Activated T-helper 1 cell treated with anti-CD3 and anti-CD28 coated beads, Interleukin-2, amount 50 U/mL, for 16 hours (primary cell): ENCODE data around the gene GADL1.

Experiments
- DNase-seq, 2 donors: peaks; one replicate each; pipeline ENCODE4 v3.0.0-alpha.2; 2020; ENCODE audit warnings: low read depth in 1 of 2, low spot score in 1 of 2

GADL1 gene

DNA sequence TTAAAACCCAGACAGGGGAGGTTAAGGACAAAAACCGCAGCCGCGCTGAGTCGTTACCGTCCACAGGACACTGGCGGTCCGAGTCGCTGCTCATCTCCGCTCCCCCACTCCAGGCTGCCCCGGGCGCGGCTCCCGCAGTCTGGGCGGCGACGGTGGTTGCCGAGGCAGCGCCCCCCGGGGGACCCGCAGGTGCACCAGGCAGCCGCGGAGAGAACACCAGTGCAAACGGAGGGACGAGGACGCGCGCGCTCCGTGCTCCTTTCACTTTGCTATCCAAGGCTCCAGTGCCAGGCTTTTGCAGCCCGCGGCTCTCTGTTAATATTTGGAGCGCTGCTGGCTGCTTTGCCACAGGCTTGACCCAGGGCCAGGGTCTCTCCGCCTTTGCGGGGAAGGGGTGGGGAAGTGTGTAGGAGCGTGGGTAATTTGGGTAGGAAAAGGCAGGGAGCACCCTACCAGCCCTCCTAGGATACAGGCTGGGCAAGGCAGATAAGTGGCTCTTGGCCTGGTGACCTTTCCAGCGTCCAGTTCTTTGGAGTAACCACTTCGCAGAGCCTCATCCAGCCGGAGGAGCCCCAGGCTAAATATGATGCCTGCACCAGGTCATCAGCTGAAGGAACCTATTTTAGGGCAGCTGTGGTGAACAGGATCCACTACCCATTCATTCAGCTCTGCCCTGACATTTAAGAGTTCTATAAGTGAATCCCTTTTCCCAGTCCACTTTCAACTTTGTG, at the start of gene GADL1:
TSS of gene GADL1 (minus strand) at position 141 of the 731 bp plus-strand sequence. CDS start at position 94, 47 bp downstream.
- DNase-seq = no peak

DNA sequence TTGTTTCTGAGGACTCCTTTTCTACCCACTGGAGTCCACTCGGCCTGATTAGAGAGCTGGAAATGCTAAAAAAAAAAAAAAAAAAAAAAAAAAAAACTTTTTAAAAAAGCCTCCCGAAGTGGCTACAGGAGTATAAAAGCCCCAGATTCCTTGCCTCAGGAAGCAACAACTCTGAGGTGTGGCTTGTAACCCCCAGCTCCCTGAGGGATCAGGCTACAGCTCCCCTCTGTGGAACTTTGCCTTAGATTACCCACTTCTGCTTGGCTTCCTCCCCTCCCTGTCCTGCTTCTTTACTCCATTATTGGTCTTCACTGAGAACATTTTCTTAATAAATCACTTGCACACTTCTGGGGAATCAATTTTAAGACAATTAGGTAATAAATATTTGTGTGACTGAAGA, 49.7 kb upstream of the GADL1 start:
- no peak for DNase-seq

DNA sequence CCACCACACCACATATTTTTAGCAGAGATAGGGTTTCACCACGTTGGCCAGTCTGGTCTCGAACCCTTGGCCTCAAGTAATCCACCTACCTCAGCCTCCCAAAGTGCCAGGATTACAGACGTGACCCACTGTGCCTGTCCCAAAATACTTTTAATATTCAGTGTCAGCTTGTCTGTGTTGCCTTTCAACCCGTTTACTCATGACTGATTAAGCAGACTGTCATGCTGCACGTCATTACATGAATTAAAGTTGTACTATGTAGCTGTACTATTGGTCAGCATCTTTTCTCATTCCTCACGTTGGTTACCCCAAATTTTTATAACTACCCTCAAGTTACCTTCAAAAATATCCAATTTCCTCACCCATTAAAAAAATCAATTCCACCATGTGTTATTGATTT, 48.7 kb upstream of the GADL1 start:
- DNase-seq = no peak

- DNase-seq = no peak
Observed at GRCh38 chr3:30941342-30941741, 46.9 kb upstream of the GADL1 start.

GRCh38 chr3:30940740-30941139, 46.3 kb upstream of the GADL1 start:
- DNase-seq = no peak

DNA sequence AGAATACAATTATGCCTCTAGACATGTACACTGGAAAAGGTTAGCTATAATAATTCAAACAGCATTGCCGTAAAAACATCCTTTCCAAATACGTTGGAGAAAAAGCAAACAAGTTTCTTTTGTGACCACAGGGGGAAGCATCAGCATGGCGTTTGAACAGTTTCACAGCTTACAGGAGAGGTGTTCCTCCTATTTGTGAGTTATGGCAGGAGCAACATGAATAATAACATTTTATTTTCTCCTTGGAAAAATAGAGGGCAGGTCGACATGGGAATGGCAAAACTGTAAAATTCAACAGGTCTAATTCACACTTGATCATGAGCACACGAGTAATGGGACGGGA, 39.7 kb upstream of the GADL1 start:
- no peak for DNase-seq

DNA sequence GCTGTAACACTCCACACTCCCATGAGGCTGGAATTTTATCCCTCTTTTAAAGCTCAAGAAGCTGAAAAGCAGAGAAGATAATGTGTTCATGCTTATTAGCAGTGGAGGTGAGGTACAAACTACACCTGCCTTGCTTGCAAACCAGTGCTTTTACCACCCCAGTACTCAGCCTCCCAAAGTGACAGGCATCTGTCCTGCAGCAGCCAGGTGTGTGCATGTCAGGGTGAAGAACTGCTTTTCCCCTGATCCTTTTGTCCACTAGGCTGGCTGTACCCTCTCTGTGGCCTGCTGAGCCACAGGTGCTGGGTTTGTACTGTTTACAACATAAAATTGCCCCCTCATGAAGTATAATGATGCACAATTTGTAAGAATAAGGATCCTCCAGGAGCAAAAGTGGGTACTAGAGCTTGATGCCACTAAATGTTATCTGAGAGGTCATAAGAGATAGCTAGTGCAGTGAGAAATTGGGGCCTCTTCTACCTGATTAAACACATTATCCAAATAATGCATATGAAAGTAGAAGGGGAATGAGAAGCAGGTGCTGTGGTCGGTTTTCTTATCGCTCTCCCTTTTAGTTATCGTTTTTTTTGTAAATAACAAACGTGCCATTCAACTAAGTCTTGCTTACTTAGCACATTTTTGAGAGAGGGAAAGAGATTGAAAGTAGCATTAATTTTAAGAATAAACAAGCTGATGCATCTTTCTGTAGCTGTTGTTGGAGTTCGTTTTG, 39.2 kb upstream of the GADL1 start:
- no peak for DNase-seq

DNA sequence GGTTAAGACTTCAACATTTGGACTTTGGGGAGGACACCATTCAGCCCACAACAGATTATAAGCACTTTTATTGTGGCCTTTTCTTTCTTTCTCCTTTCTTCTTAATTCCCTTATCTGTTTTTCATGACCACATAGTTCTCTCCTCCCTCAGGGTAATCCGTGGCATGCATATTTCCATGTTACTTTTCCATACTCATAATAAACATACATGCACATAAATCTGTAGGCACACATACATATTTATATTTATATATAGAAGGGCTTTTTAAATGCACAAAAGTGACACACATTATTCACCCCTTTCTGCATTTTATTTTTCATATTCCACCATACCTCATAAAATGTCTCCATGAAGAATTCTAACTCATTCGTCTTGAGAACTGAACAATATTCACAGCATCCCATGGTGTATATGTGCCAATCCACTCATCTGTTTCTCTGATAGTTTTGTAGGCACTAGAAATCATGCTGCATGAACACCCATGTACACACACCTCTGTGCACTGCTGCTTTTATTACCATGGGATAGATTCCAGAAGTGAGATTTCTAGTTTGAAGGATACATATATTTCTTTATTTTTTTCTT, 38.1 kb upstream of the GADL1 start:
- DNase-seq = no peak

GRCh38 chr3:30924763-30925162, 30.3 kb upstream of the GADL1 start:
- DNase-seq = no peak

DNA sequence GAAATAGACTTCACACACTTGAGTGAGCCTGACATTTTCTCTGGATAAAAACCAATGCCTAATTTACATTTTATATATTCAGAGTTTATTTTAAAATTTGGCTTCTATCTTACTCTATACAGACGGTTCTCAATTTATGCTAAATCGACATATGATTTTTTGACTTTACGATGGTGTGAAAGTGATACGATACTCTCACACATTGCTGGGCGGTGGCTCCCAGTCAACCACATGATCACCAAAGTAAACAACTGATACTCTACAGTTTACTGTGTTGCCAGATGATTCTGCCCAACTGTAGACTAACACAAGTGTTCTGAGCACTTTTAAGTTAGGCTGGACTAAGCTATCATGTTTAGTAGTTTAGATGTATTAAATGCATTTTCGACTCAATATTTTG, 25.1 kb upstream of the GADL1 start:
- no peak for DNase-seq

DNA sequence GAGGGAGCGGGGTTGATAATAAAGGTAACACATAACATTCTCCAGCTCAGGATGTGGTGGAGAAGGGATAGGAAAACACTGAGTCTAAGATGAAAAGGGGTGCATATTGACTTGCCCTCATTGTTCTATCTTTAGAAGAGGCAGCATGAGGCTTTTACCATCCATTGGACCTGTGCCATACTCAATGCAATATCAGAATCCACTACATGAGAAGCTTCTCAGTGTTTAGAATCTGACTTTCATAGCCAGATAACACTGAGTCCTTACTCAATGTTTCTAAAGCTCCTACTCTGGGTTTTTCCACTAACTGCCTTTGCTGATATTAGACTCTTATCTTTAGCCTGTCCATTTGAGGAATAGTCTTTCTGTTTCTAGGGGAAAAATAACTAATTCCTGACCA, 24.3 kb upstream of the GADL1 start:
- no peak for DNase-seq

DNA sequence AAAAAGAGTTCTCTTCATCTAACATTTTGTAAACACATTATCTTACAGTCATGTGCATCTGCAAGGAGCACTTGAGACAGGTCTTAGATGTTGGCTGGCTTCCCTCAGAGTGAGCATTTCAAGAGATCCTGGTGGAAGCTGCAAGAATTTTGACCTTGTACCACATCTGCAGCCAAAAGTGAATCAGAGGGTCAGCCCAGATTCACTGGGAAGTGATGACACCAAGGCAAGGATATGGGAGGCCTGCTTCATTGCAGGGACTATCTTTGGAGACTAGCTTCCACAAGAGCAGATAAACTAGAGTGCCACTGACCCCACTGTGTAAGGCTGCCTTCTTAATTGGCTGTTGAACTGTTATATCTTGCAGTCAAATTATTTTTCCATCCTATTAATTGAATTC, 21.3 kb upstream of the GADL1 start:
- no peak for DNase-seq

DNA sequence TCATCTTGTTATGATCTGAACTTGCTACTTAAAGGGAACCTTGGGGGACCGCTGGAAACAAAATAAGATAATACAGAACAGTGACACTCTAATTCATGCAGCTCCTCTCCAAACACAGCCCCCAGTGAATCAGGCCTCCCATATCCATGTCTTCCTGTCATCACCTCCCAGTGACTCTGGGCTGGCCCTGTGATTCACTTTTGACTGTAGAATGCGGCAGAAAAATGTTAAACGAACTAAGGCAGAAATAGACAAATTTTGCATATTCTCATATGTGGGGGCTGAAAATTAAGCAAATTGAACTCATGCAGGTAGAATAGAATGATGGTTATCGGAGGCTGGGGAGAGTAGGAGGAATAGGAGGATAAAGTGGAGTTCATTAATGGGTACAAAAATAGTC, 20.2 kb upstream of the GADL1 start:
- DNase-seq = no peak

- no peak for DNase-seq
Observed at GRCh38 chr3:30913176-30913575, 18.7 kb upstream of the GADL1 start.

DNA sequence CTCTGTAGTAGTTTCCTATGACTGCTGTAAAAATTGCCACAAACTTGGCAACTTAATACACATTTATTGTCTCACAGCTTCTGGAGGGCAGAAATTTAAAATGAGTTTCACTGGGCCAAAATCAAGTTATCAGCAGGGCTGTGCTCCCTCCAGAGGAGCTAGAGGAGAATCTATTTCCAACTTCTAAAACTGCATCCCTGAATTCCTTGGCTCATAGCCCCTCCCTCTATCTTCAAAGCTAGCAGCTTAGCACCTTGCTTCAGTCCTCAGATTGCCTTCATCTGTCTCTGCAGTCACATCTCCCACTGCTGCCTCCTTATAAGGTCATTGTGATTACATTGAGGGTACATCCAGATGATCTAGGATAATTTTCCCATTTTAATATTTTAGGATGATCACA, 17.8 kb upstream of the GADL1 start:
- DNase-seq = no peak

DNA sequence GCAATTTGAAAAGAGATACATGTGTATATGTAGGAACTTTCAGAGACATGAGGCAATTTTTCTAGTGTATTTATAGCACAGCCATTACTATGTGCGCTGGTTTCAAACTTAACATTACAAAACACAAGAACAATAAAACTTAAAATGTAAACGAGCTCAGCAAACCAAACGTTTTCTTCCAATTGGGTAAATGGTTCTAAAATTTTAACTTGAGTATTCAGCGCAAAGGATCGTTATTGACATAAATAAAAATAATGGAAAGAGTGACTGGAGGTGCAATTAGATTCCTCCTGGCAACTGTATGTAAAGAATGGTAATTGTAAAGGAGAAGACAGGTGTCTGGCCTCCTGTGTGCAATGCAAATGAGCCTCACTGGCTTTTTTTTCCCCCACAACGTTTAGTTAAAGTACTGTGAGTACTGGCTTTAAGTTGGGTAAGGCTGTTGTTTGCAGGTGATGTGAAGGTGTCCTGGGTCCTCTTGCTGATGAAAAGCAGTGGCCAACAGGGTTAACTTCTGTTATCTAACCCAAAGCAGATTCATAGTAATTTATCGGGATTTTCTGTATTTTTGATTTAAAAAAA, 14.1 kb upstream of the GADL1 start:
- DNase-seq = no peak

- no peak for DNase-seq
Observed at GRCh38 chr3:30904996-30905395, 10.5 kb upstream of the GADL1 start.

DNA sequence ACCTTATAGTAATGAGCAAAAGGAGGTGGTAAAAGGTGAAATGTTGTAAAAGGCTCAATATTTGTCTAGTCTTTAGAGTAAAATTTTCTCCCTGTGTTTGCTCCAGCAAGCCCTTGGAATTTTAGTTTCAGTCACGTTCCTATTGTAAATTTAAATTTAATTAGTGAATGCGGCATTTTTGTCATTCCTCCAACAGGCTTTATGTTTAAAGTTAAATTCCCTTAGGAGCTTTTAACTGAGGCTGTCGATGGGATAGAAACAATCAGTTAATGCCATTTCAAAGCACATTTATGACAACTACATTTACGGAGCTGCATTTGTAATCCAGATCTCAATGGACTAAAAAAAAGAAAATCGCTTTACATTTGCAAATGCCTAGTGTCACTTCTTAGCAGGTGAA, 868 bp upstream of the GADL1 start:
- DNase-seq = no peak

- DNase-seq = no peak
Observed at GRCh38 chr3:30893678-30894325, 659 bp downstream of the GADL1 start.

DNA sequence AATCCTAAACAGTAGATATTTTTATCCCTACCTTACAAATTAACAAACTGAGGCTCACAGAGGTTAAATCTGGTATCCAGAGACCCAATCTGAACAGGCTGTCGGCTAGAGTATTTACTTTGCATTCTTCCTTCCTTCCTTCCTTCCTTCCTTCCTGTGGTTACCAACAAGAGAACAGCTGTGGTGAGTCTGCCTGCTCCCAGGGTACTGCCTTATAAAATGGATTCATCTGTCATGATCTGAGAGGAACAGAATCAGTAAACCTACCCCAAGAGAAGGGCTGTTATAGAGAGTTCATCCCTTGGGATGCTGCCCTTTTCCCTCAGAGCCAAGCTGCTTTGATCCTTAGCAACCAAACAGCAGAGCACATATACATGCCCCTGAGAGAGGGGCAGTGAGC, 3.6 kb downstream of the GADL1 start:
- no peak for DNase-seq

DNA sequence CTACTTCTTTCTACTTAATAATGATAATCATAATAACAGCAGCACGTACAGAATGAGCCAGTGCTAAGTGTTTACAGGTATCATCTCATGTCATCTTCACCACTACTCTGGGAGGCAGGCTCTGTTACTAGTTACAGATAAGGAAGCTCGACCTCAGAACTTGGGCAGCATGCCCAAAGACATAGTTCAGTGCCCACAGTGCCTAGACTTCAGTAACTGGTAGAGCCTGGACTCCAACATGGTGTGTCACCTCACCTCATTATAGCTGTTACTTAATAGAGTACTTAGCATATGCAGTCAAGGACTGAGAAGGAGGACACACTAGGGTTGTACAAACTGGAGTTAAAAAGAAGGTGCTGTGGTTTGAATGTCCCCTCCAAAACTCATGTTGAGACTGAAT, 7.6 kb downstream of the GADL1 start:
- DNase-seq = no peak

DNA sequence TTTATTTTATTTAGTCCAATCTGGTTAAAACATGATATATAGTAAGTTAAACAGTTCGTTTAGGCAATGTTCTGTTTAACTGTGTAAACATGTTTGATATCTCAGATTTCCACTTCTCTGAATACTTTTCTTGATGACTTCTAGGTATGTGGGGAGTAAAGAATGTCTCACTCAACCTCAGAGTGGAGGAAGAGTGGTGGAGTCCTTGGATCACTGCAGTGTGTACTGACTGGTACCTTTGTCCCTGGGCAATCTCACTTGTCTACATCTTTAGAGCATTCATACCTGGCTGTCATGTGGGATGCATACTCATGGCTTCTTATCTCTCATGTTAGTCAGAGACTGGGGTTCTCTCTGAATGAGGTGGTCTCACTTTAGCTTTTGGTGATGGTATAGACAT, 15.6 kb downstream of the GADL1 start:
- no peak for DNase-seq
